Retina (tissue), 1 donor: Measurements from ENCODE around the gene OR51A4.
"Not testable (repeated sequence)": the region's sequence is repeated elsewhere in the genome, so short reads cannot be mapped to it uniquely, and the experiment has no call there.

Experiments
- DNase-seq: peaks from one replicate; pipeline ENCODE4 v3.0.0-alpha.2; 2016

OR51A4 gene

GRCh38 chr11:4947505-4947904 is at the start of gene OR51A4:
Gene OR51A4, minus strand, starts transcription at chr11:4947605. Its CDS starts 505 bp downstream, at chr11:4947100.
- DNase-seq: no peak

GRCh38 chr11:4994551-4994950 is 47.1 kb upstream of the OR51A4 start, which contains the start of gene OR51L1:
Gene OR51L1, plus strand, starts transcription at chr11:4994851. Its CDS starts 4,132 bp downstream, at chr11:4998983.
- DNase-seq: no peak

DNA sequence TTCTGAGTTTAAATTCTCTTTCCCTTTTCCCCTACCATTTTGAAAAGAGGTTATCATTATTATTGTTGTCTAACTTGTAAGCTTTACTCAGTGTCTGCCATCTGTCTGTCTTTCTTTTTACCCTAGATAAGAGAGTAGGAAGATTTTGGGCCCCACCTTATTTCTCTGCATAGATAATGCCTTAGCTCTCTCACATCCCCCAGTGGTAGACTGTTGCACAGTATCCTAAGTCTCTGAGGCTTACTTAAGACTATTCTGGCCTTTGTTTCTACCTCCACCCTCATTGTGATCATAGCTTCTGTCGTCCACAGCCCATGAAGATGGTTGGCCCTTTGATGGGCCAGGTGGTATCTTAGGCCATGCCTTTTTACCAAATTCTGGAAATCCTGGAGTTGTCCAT is 43.7 kb upstream of the OR51A4 start:
- DNase-seq: no peak

DNA sequence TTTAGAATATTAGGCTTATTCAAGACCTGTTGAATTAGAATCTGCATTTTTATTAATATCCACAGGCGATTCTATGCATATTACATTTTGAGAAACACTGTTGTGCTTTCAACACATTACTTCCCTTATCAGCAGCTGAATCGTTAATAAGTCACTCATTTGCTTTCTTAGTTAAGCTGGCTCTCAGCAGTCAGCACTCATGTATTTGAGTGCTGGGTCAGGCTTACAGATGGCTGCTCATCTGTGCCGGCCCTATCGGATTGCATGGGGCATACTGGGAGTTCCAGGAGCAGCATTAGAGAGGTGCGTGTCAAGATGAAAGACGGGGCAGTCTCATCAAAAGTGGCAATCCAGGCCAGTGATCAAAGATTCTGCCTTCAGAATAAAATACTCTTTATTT is 36.4 kb upstream of the OR51A4 start:
- no peak for DNase-seq

GRCh38 chr11:4982678-4983077 is 35.3 kb upstream of the OR51A4 start:
- DNase-seq: no peak

DNA sequence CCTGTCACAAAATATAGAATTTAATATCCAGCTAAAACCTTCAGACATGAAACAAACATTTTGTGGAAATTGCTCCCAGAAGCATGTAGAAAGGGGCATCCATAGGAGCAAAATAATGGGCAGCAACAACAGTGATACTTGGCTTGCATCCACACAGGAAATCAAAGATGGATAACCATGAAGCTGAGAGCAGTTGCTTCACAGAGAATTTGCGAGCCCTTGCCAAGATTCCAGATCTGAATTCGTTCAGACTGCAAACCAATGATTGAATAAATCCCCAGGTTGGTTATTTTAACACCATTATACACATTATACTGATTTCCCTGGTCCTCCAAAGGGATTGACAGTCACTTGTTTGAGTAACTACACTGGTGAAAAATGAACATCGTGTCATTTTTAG is 31.6 kb upstream of the OR51A4 start:
- DNase-seq: no peak

GRCh38 chr11:4975436-4975835 is 28.0 kb upstream of the OR51A4 start:
- DNase-seq: no peak

DNA sequence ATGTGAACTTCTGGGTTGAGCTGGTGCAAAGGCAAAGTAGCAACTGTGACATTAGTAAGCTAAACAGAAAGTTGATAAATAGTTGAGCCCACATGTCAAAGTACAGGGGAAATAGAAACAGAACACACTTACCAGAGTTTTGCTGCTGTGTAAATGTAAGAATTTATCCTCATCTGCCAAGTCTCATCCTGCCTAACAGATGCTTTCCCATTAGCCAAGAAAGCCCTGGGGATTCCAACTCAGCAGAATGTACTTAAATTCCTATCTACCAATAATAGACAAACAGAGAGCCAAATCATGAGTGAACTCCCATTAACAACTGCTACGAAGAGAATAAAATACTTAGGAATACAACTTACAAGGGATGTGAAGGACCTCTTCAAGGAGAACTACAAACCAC is 15.4 kb upstream of the OR51A4 start:
- DNase-seq: no peak

DNA sequence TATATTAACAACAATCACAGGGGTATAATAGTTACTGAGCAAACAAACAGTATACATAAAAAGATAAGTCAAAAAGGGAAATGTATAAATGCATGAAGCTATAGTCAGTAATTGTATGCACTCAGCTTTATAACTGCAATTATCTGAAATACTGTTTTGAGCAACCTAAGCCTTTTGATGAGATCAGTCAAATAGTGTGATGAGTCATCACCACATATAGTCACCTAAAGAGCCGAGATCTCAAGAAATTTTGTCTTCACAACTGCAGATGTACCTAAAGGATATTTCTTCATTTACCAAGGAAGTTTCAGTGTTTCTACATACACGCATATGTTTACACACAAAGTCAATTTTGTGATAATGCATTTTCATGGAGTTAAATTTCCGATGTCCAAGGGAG is 13.5 kb upstream of the OR51A4 start:
- no peak for DNase-seq

DNA sequence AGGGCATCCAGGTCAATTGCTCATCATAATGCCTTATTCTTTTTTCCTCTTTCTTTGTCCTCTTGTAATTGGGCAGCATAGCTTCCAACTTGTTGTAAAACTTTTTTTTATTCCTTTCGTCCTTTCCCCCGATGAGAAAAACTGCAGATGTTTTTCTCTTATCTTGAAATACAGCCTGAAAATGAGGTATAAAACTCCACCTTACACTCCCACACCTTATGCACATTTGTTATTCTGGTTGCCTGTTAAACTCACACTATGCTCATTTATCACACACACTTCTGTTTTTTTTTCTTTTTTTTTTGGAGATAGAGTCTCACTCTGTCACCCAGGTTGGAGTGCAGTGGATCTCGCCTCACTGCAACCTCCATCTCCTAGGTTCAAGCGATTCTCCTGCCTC is 10.0 kb upstream of the OR51A4 start:
- DNase-seq: no peak

DNA sequence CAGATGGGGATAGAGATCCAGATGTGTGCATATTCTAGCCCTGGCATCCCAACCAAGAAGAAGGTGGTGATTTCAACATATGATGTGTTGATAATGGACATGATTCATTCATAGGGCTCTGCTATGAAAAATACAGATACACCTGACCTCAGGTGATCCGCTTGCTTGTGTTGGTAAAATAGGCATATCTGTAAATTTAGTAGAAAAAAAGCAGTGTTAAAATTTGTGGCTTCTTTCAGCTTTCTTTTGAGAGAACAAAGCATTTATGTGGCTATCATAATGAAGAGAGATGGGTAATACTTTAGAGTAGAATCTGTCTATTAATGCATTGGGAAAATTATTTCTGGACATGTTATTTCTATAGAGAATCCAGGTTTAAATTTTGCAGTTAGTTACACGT is 8.2 kb upstream of the OR51A4 start, which contains the start of gene OR51A2:
Gene OR51A2 (minus strand): TSS at position 101 of the 400 bp plus-strand sequence. CDS start 0 bp downstream, at position 101.
- not testable (repeated sequence) for DNase-seq

- DNase-seq: no peak
Measured at GRCh38 chr11:4936745-4937144, 10.7 kb downstream of the OR51A4 start.

- DNase-seq: no peak
Measured at GRCh38 chr11:4932751-4933150, 14.7 kb downstream of the OR51A4 start.

GRCh38 chr11:4926608-4927007 is 20.8 kb downstream of the OR51A4 start:
- DNase-seq: no peak

DNA sequence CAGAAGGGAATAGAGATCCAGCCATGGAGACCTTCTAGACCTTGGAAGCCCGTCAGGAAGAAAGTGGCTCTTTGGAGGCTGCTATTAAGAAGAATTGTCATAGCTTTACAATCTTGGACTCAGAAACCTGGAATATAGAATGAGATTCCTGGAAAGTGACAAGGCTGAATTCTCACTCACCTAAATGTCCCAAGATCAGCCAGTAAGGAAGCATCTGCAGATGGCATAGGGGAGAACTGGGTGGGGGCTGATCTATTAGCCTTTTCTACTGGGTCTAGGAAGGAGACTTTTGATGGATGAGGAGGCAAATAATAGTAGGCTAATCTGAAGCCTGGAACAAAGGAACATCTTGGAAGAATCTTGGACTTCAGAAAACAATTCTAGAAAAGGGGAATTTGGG is 23.2 kb downstream of the OR51A4 start, which contains the start of gene OR51G1:
Gene OR51G1 (minus strand): TSS at position 101 of the 400 bp plus-strand sequence. CDS start 0 bp downstream, at position 101.
- no peak for DNase-seq

- DNase-seq: no peak
Measured at GRCh38 chr11:4922304-4922703, 25.1 kb downstream of the OR51A4 start.

GRCh38 chr11:4921796-4922195 is 25.6 kb downstream of the OR51A4 start:
- DNase-seq: no peak

DNA sequence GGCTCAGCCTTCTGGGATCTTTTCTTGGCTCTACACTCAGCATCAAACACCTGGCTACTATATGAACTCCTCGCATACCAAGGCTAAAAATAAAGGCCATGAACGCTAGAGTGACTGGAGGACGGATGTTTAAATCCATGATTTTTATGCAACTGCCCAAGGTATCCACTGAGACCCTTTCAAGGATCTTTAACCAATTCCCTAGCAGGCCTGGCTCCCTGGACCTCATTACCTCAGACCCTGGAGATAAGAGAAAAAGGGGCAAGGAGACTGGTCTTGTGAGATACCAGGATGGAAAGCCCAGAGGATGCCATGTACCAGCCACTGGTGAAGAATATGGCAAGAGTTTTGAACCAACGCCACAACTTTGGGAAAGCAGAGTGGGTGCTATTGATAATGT is 28.2 kb downstream of the OR51A4 start, which contains the start of gene OR51G2:
Gene OR51G2 (minus strand): TSS at position 101 of the 400 bp plus-strand sequence. CDS start 3,687 bp downstream, outside the sequence.
- DNase-seq: no peak

DNA sequence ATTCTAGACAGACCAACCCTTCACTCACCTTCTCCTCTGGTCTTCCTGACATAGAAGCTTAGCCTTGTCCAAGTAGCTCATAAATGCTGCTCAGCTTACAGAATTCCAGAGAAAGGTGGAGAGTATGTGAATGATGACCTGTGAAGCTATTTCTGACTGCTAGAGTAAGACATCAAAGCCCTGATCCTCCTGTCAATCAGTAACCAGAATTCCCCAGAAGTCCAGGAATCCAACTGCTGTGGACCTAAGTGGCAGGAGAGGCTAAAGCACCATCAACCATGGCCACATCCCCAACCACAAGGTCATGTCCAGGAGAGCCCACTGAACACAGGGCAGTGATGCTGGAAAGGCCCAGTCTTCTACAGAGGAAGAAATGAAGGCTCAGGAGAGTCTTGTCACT is 30.8 kb downstream of the OR51A4 start:
- no peak for DNase-seq

GRCh38 chr11:4903484-4903883 is 43.9 kb downstream of the OR51A4 start, which contains the start of gene OR51A7:
Gene OR51A7, plus strand, starts transcription at chr11:4903783. Its CDS starts 3,587 bp downstream, at chr11:4907370.
- no peak for DNase-seq
